Body of pancreas (tissue), 4 donors: ENCODE data around the gene SYPL2. TPM values are rescaled to one million over a fixed set of nuclear protein-coding genes. Genes with fewer than 3 reads are reported as not detected.

Experiments used
- ATAC-seq: fragments of 150-250 bp; one replicate; pipeline ENCODE4 v1.9.1; 2016
- DNase-seq, 4 donors: peaks; one replicate each; pipeline ENCODE4 v3.0.0-alpha.2; 2019
- H3K27ac ChIP-seq, 4 donors: fragments of 200-600 bp; sonication (generic); 1 replicate in 3 of 4; 2 replicates in 1 of 4; pipeline versions ENCODE4 v1.5.1 to v1.6.1; 2016 to 2019; ENCODE audit warnings: mild to moderate bottlenecking in 1 of 4, mixed read lengths in 1 of 4, moderate library complexity in 1 of 4
- H3K27me3 ChIP-seq, 2 donors: fragments of 200-600 bp; sonication (generic); one replicate each; pipeline ENCODE4 v1.6.0; 2016; ENCODE audit warnings: mild to moderate bottlenecking in 1 of 2
- H3K36me3 ChIP-seq, 2 donors: fragments of 200-600 bp; sonication (generic); replicated peaks in 1 of 2; 2 replicates each; pipeline ENCODE4 v1.5.1; 2016; ENCODE audit warnings: low read depth in 2 of 2; ENCODE audit not compliant: insufficient read depth in 1 of 2
- H3K4me1 ChIP-seq: fragments of 200-600 bp; sonication (generic); one replicate; pipeline ENCODE4 v1.6.0; 2016
- H3K4me3 ChIP-seq, 2 donors: fragments of 200-600 bp; sonication (generic); 1 replicate in 1 of 2; 2 replicates in 1 of 2; pipeline ENCODE4 v1.5.1; 2016 to 2019
- H3K9me3 ChIP-seq, 3 donors: fragments of 200-600 bp; sonication (generic); 1 replicate in 2 of 3; 2 replicates in 1 of 3; pipeline ENCODE4 v1.5.1; 2016
- CTCF ChIP-seq, 7 experiments: fragments of 450-650 bp in 4 of 7; fragments of 200-600 bp in 3 of 7; sonication (generic) in 3 of 7; IDR thresholded peaks; one replicate each; pipeline ENCODE4 v1.5.1; 2016 to 2019; ENCODE audit warnings: antibody characterized with exemption in 7 of 7
- POLR2A ChIP-seq, 3 donors: fragments of 450-650 bp; IDR thresholded peaks; one replicate each; pipeline ENCODE4 v1.6.1; 2016; ENCODE audit warnings: antibody characterized with exemption in 3 of 3, mild to moderate bottlenecking in 2 of 3
- WGBS, 2 donors: methylation state at CpG; one replicate each; pipeline ENCODE4 v1.1.5; 2017; 5-methylcytosine and 5-hydroxymethylcytosine counted together
- intact Hi-C: fragments of 100-400 bp; cut with DNase I; formaldehyde crosslinking; loops from one replicate; pipeline ENCODE4 v1.15.1; 2023
- total RNA-seq, 2 donors: library from RNA; depleted of rRNA; stranded (reverse); fragments of >200 nt; gene quantifications; one replicate each; pipeline ENCODE4 v1.1.0, GENCODE V29; 2016

Gene SYPL2
- total RNA-seq, 2 donors from 2014 or later: 1.8 to 2.3 TPM

GRCh38 chr1:109514846-109515245, 48.5 kb downstream of the SYPL2 start:
- no peak overlapping the region for H3K4me3 ChIP-seq
- H3K4me1 ChIP-seq: peaks cover 10% of the 10 kb centered on the region
- H3K9me3 ChIP-seq: no peaks in the 10 kb centered on the region
- intact Hi-C loops: no loop called here
- ATAC-seq (no peak), DNase-seq (no peak)
- no peak overlapping the region for H3K27ac ChIP-seq
- H3K27me3 ChIP-seq: no peaks in the 10 kb centered on the region
- TF ChIP-seq POLR2A (IDR thresholded peaks at IDR 0.05) (no peak), CTCF (IDR thresholded peaks at IDR 0.05) (no peak)
- WGBS, 2 donors: 52 to 54% methylated on average over 3 of the region's 3 CpGs
- H3K36me3 ChIP-seq: no peaks in the 10 kb centered on the region

GRCh38 chr1:109516872-109517271, 50.5 kb downstream of the SYPL2 start:
- DNase-seq (no peak), ATAC-seq (no peak)
- H3K27me3 ChIP-seq: no peaks in the 10 kb centered on the region
- H3K4me3 ChIP-seq: no peak overlapping the region
- no peaks in the 10 kb centered on the region for H3K9me3 ChIP-seq
- WGBS, 2 donors: 52 to 53% methylated on average over 5 of the region's 5 CpGs
- intact Hi-C loops: no loop called here
- TF ChIP-seq POLR2A (IDR thresholded peaks at IDR 0.05) (no peak), CTCF (IDR thresholded peaks at IDR 0.05) (no peak)
- H3K4me1 ChIP-seq: no peaks in the 10 kb centered on the region
- no peak overlapping the region for H3K27ac ChIP-seq
- no peaks in the 10 kb centered on the region for H3K36me3 ChIP-seq

GRCh38 chr1:109517337-109517736, 51.0 kb downstream of the SYPL2 start:
- no peaks in the 10 kb centered on the region for H3K4me1 ChIP-seq
- no peaks in the 10 kb centered on the region for H3K27me3 ChIP-seq
- intact Hi-C loops: no loop called here
- TF ChIP-seq POLR2A (IDR thresholded peaks at IDR 0.05) (no peak), CTCF (IDR thresholded peaks at IDR 0.05) (no peak)
- ATAC-seq (no peak), DNase-seq (no peak)
- H3K9me3 ChIP-seq: no peaks in the 10 kb centered on the region
- no peak overlapping the region for H3K27ac ChIP-seq
- no peaks in the 10 kb centered on the region for H3K36me3 ChIP-seq
- WGBS, 2 donors: 66 to 83% methylated on average over 5 of the region's 5 CpGs
- H3K4me3 ChIP-seq: no peak overlapping the region

- ATAC-seq: no peak
- DNase-seq: no peak
- TF ChIP-seq CTCF (IDR thresholded peaks at IDR 0.05): no peak
- TF ChIP-seq POLR2A (IDR thresholded peaks at IDR 0.05): no peak
- H3K27ac ChIP-seq: no peak overlapping the region
- intact Hi-C loops: no loop called here
- no peaks in the 10 kb centered on the region for H3K27me3 ChIP-seq
- H3K4me1 ChIP-seq: no peaks in the 10 kb centered on the region
- H3K9me3 ChIP-seq: no peaks in the 10 kb centered on the region
- H3K36me3 ChIP-seq: no peaks in the 10 kb centered on the region
- no peak overlapping the region for H3K4me3 ChIP-seq
- 27 to 41% methylated on average over 14 of the region's 14 CpGs for WGBS, 2 donors
Observed at GRCh38 chr1:109521002-109521951, 54.9 kb downstream of the SYPL2 start.

- no peaks in the 10 kb centered on the region for H3K27me3 ChIP-seq
- ATAC-seq (no peak), DNase-seq (no peak)
- no peak overlapping the region for H3K4me3 ChIP-seq
- 81 to 82% methylated on average over 7 of the region's 7 CpGs for WGBS, 2 donors
- no peaks in the 10 kb centered on the region for H3K9me3 ChIP-seq
- H3K36me3 ChIP-seq: no peaks in the 10 kb centered on the region
- intact Hi-C loops: no loop called here
- no peaks in the 10 kb centered on the region for H3K4me1 ChIP-seq
- no peak overlapping the region for H3K27ac ChIP-seq
- no peak for TF ChIP-seq POLR2A (IDR thresholded peaks at IDR 0.05)
- TF ChIP-seq CTCF (IDR thresholded peaks at IDR 0.05): no peak
Observed at GRCh38 chr1:109522026-109522425, 55.7 kb downstream of the SYPL2 start.
